GM12801 (cell line): ENCODE results near the gene LIPC.

Source experiments
- TF ChIP-seq, protein P1 (sequence below): IDR thresholded peaks from one replicate; pipeline ENCODE4 v1.5.1; 2011; ENCODE audit warnings: control low read depth; ENCODE audit not compliant: insufficient read length; ENCODE audit errors: extremely low read depth

LIPC gene

DNA sequence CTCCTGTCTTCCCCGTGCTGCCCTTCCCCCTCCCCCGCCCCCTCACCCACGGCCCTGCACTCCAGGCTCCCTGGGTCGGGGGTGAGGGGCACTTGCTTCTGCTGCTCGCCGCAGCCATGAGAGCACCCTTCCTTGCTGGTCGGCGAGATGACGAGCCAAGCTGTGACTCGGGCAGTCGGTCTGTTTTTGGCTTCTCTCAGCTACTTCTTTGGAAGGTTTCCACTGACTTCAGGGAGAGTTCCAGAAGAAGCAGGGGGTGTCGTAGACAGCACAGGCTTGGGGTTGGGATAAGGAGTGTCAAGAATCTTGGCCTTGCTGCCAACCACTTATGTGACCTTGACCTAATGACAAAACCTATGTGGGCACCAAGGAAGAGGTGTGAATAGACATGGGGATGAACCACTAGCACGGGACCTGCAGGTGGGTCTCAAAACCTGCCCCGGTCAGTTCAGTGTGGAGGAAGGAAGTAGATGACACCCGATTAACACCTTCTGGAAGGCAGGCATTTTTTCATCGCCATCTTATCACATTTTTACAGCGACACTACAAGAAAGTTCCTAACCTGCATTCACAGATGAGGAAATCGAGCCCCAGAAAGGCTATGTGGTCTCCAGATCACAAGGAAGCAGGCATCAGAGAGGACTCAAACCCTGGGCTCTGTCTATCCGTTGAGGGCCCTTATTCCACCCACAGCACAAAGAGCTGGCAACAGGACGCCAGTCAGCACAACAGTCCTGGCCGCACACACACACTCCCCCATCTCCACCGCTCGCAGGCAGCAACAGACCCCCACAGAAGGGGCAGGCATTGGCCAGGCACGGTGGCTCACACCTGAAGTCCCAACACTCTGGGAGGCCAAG is 120.9 kb downstream of the LIPC start:
- TF ChIP-seq, protein P1, sequence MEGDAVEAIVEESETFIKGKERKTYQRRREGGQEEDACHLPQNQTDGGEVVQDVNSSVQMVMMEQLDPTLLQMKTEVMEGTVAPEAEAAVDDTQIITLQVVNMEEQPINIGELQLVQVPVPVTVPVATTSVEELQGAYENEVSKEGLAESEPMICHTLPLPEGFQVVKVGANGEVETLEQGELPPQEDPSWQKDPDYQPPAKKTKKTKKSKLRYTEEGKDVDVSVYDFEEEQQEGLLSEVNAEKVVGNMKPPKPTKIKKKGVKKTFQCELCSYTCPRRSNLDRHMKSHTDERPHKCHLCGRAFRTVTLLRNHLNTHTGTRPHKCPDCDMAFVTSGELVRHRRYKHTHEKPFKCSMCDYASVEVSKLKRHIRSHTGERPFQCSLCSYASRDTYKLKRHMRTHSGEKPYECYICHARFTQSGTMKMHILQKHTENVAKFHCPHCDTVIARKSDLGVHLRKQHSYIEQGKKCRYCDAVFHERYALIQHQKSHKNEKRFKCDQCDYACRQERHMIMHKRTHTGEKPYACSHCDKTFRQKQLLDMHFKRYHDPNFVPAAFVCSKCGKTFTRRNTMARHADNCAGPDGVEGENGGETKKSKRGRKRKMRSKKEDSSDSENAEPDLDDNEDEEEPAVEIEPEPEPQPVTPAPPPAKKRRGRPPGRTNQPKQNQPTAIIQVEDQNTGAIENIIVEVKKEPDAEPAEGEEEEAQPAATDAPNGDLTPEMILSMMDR, result no peak

DNA sequence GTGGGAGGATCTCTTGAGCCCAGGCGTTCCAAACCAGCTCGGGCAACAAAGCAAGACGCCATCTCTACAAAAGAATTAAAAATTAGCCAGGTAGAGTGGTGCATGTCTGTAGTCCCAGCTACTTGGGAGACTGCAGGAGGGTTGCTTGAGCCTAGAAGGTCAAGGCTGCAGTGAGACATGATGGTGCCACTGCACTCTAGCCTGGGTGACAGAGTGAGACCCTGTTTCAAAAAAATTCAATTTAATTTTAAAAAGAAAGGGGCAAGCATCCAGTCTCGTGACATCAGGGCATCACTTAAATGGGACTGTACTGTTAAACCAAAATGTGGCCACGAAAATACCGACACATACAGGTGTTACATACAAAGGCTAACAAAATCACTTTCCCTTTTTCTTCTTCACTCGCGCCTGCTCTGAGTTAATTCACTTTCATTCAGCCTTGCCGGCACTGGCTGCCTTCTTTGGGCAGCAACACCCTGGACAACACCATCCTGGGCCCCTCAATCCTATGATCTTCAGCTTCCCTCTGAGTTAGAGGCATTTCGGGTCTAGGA is 121.7 kb downstream of the LIPC start:
- TF ChIP-seq, protein P1, result no peak

DNA sequence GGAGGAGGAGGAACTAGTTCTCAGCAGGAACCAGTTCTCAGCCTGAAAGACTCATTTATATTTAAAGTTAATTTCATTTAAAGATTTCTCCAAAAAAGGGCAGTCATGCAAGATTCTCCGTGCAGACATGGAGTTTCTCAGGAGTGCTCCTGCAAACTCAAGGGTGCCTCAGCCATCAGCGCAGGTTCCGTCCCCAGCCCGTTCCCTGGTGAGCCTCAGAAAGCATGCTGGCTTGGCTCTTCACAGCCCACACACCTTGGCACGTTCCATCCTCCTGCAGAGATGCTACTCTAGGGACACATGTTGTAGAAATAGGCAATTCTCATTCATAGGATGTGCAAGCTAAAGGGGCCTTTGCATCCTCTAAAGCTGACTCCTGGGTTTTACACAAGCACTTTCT is 123.0 kb downstream of the LIPC start:
- TF ChIP-seq, protein P1, result no peak

DNA sequence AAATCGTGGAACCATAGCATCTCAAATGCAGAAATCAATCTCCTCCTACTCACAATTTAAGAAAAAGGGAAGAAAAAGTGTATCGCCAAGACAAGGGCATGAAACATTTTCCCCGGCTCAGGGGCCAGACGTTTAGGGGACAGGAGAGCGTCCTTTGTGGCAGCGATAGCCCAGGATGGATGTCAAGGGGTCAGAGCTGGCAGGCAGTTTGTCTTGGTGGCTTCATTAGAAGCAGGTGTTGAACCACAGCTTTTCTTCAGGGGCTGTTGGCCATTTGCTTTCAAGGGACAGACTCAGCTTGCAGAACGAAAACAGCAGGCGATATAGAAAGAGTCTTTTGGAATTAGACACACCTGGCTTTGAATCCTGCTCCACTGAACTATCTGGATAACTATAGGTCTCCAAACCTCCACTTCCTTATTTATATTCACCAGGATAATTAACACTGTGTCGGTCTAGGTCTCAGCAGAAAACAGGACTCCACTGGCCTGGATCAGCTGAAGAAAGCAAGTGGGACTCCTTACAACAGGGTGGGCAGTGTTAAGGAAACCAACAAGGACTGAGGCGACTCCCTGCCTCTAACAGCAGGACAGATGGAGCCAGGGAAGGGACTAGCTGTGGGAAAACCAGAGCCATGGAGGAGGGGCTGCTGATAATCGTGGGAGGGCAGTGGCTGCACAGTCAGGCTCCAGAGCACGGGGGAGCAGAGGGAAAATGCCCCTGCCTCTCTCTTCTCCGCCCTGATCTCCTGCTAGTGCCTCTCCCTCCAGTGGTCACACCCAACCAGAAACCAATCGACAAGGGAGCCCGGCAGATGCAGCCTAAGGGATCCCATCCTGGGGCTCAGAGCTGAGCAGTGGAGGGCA is 123.6 kb downstream of the LIPC start:
- TF ChIP-seq, protein P1, result no peak

DNA sequence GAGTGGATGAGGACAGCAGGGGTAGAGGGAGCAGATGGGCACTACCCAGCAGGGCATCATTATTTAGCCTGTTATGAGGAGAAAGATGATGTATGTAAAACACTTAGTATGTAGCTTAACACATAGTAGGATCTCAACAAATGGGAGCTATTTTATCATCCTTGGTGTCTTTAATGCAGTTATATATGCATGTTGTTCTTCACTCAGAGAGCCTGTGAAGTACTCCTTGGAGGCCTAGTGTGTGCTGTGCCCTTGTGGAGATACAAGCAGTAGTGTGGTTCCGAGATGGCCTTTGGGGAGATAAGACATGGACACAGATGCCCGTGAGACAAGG is 124.2 kb downstream of the LIPC start:
- TF ChIP-seq, protein P1, result no peak

DNA sequence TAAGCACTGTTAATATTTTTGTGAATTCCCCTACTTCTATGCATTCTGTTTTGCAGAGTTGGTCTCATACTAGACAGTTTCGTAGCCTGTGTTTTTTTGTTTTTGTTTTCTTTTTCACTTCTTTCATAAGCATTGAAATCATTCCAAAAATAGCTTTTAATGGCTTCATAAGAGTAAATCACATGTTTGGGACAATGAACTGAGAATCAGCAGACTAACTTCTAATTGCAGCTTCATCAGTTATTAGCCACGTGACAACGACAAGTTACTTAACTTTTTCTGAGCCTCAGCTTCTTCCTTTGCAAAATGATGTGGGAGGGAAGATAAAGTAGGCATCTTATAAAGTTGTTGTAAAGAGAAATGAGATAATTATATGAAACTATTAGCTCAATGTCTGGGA is 124.8 kb downstream of the LIPC start:
- TF ChIP-seq, protein P1, result no peak

DNA sequence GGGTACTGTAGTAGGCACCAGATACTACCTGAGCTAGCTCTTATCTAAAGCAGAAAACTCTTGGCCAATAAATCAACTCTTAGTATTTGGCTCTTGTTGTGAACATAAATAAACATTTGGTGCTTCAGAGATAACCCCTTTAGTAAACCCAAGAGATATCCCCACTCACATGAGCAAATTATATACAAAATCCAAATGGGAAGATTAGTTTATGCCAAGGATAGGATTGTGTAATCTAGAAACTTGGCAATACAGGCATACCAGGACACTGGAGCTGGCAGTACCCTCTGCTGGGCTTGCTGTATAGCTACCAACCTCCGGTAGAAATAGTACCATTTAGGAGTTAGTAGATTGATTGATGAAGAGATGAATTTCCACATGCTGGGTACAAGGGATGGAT is 127.0 kb downstream of the LIPC start:
- TF ChIP-seq, protein P1, result no peak
